ENCODE measurements around the gene TMUB1. TPM values are rescaled to one million over a fixed set of nuclear protein-coding genes. Genes with fewer than 3 reads are reported as not detected.

TMUB1 gene
- total and polyA plus RNA-seq, 9 of the 15 experiments (the other 6 are each of a cell fraction or from before 2014, with no cell fraction given) = 0.14 to 241 (median 74.1) TPM

- TF ChIP-seq MAZ (CRISPR knock-in tag; conservative IDR thresholded peaks at IDR 0.05 in 1 of 2, IDR thresholded peaks at IDR 0.05 in 1 of 2) = 0 out of 4 replicates have a peak, but pooled peaks of 1 of the 2 experiments have one; percentile 14
- TF ChIP-seq HDGF (IDR thresholded peaks at IDR 0.05) = no peak
- TF ChIP-seq ZNF79 (CRISPR knock-in tag; IDR thresholded peaks at IDR 0.05; ENCODE audit: low read depth) = no peak
- TF ChIP-seq MEF2A (IDR thresholded peaks at IDR 0.05; ENCODE audit: control insufficient read depth, low read depth, low read length) = no peak
- TF ChIP-seq CREB1 (IDR thresholded peaks at IDR 0.05) = no peak
- no peak for TF ChIP-seq CREB1 (CRISPR knock-in tag; IDR thresholded peaks at IDR 0.05)
- TF ChIP-seq ZNF431 (CRISPR knock-in tag; IDR thresholded peaks at IDR 0.05) = no peak
- TF ChIP-seq POLR2G (IDR thresholded peaks at IDR 0.05; ENCODE audit: low read depth, low read length) = peak; percentile 6; the same call in 1 of the 2 replicates
- TF ChIP-seq MBD1 (CRISPR knock-in tag; IDR thresholded peaks at IDR 0.05) = no peak
- TF ChIP-seq PTBP1 (IDR thresholded peaks at IDR 0.05; ENCODE audit: low read depth, low read length) = no peak
- no peak for TF ChIP-seq SRSF7 (optimal IDR thresholded peaks at IDR 0.05; ENCODE audit: low read depth, low read length)
- no peak for TF ChIP-seq ZSCAN29 (IDR thresholded peaks at IDR 0.05)
- 0 out of 2 replicates have a peak, but pooled peaks have one; percentile 10 for TF ChIP-seq MBD2 (IDR thresholded peaks at IDR 0.05; ENCODE audit: borderline replicate concordance, low read depth)
- TF ChIP-seq NFE2 (IDR thresholded peaks at IDR 0.05; ENCODE audit: low read depth) = no peak
- no peak for TF ChIP-seq U2AF1 (optimal IDR thresholded peaks at IDR 0.05; ENCODE audit: low read depth, low read length)
- TF ChIP-seq ZFP30 (CRISPR knock-in tag; IDR thresholded peaks at IDR 0.05; ENCODE audit: borderline replicate concordance) = no peak
- peak; percentile 66 for TF ChIP-seq RBM22 (IDR thresholded peaks at IDR 0.05; ENCODE audit: low read depth, low read length, poor library complexity, severe bottlenecking)
- TF ChIP-seq PHF20 (IDR thresholded peaks at IDR 0.05; ENCODE audit: partially characterized antibody) = no peak
- no peak for TF ChIP-seq SP2 (IDR thresholded peaks at IDR 0.05; ENCODE audit: extremely low read depth, low read depth, low read length, poor library complexity, severe bottlenecking)
- no peak for TF ChIP-seq TRIM24 (IDR thresholded peaks at IDR 0.05)
- no peak for TF ChIP-seq MYC (IDR thresholded peaks at IDR 0.05; ENCODE audit: low read depth, low read length)
- TF ChIP-seq MYC (CRISPR knock-in tag; IDR thresholded peaks at IDR 0.05; ENCODE audit: borderline replicate concordance, low read depth) = no peak
- 0 out of 2 replicates have a peak, but pooled peaks have one; percentile 29 for TF ChIP-seq FOXP4 (CRISPR knock-in tag; IDR thresholded peaks at IDR 0.05; ENCODE audit: borderline replicate concordance)
- TF ChIP-seq CTBP1 (IDR thresholded peaks at IDR 0.05; ENCODE audit: borderline replicate concordance) = 0 out of 2 replicates have a peak, but pooled peaks have one; percentile 30
- TF ChIP-seq SIN3A (IDR thresholded peaks at IDR 0.05; ENCODE audit: borderline replicate concordance in 2 of 2, control insufficient read depth in 1 of 2, low read depth in 2 of 2, low read length in 2 of 2) = 0 out of 4 replicates have a peak, but pooled peaks of 1 of the 2 experiments have one; percentile 15
These were observed 5.5 kb downstream of the TMUB1 start (continued) for GRCh38 chr7:151077705-151078232.

All from K562 (cell line).